ENCODE data around the gene MRTFA. TPM values are rescaled to one million over a fixed set of nuclear protein-coding genes. Genes with fewer than 3 reads are reported as not detected.

MRTFA gene
- total RNA-seq, 1 experiment from 2014 or later, result 28.0 TPM

DNA sequence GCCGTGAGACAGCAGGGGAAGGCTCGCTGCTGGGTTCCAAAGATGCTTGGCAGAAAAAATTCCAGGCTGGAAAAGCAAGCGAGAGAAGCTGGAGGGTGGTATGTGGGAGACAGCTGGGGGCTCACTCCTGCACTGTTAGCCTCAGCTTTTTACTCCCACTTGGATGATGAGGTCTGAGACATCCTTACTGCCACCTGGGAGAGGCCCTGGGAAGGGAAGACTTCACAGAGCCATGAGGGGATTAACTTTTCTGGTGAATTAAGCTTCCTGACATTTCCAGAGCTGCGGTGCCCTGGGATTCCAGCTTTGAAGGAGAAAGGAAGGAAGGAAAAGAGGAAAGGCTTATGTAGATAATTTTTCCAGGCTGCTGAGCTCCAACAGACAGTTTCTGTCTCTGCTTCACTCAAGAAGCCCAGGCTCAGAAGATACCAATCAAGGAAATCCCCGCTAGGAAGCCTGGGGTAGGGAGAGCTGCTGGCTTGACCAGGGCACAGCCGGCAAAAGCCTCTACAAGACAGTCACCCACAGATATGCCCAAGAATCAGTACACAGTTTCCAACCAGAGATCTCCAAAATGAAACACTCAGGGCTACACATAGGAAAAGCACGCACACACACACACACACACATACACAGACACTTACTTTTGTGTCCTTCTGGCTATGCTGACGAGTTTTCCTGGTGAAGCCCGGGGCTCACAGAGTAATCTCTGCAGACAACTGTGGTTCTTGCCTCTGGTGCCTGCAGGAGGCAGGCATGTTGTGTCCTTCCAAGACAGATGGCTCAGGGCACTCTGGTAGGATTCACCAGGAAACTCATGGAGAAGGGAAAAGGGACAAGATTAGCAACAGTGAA is 43.7 kb upstream of the MRTFA start:
- ChIA-PET RAD21 (ENCODE audit: low non-redundant PET in 1 of 2, low total read pairs in 2 of 2, uncharacterized antibody in 2 of 2, unreplicated experiment in 2 of 2) (no interaction called here), POLR2A (no interaction called here), CTCF (interaction anchor here (0.8 kb wide), 1 partner anchor 80 kb away, joined by 7 read pairs; no protein-coding TSS in a partner anchor)
- peaks cover 12% of the 10 kb centered on the region; the same call in 1 of the 2 replicates for H3K27me3 ChIP-seq (ENCODE audit: insufficient read depth, low read length)
- H3K9ac ChIP-seq (ENCODE audit: low read length), result no peak overlapping the region
- ATAC-seq (no peak), DNase-seq (ENCODE audit: low read depth, low spot score) (no peak)
- TF ChIP-seq ZFX (IDR thresholded peaks at IDR 0.05), result no peak
- TF ChIP-seq, protein P1, sequence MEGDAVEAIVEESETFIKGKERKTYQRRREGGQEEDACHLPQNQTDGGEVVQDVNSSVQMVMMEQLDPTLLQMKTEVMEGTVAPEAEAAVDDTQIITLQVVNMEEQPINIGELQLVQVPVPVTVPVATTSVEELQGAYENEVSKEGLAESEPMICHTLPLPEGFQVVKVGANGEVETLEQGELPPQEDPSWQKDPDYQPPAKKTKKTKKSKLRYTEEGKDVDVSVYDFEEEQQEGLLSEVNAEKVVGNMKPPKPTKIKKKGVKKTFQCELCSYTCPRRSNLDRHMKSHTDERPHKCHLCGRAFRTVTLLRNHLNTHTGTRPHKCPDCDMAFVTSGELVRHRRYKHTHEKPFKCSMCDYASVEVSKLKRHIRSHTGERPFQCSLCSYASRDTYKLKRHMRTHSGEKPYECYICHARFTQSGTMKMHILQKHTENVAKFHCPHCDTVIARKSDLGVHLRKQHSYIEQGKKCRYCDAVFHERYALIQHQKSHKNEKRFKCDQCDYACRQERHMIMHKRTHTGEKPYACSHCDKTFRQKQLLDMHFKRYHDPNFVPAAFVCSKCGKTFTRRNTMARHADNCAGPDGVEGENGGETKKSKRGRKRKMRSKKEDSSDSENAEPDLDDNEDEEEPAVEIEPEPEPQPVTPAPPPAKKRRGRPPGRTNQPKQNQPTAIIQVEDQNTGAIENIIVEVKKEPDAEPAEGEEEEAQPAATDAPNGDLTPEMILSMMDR (IDR thresholded peaks at IDR 0.05 in 2 of 3, conservative IDR thresholded peaks at IDR 0.05 in 1 of 3; ENCODE audit: borderline replicate concordance in 1 of 3, insufficient read depth in 1 of 3, low read depth in 2 of 3, low read length in 2 of 3), result peak in 1 of 3 experiments; percentile 26; a peak in 1 of 6 replicates
- H3K4me1 ChIP-seq (ENCODE audit: control insufficient read depth in 1 of 2, insufficient read depth in 2 of 2, low read length in 2 of 2), result peaks cover 0 to 11% of the 10 kb centered on the region in 2 experiments; a peak in 3 of 4 replicates
- H4K20me1 ChIP-seq (ENCODE audit: insufficient read depth), result no peaks in the 10 kb centered on the region
- H3K9me3 ChIP-seq (ENCODE audit: control insufficient read depth in 1 of 2, insufficient read depth in 1 of 2, low read depth in 1 of 2, low read length in 2 of 2), result no peaks in the 10 kb centered on the region
- no peaks in the 10 kb centered on the region for H3K36me3 ChIP-seq (ENCODE audit: control insufficient read depth in 1 of 2, insufficient read depth in 2 of 2, low read length in 2 of 2)
- no peaks in the 10 kb centered on the region for H3K79me2 ChIP-seq (ENCODE audit: insufficient read depth, low read length)
- H2AFZ ChIP-seq (ENCODE audit: low read depth, low read length, poor library complexity, severe bottlenecking), result no peak overlapping the region
- H3K27ac ChIP-seq (ENCODE audit: low read depth, low read length), result no peak overlapping the region
- H3K4me2 ChIP-seq (ENCODE audit: low read length), result no peak overlapping the region
- no peak overlapping the region for H3K4me3 ChIP-seq (replicated peaks in 1 of 2; ENCODE audit: low read depth in 1 of 2, low read length in 2 of 2)
- no TSS peak for BruUV-seq (replicated peaks)
- no peaks in the 10 kb centered on the region for H3K9me2 ChIP-seq (ENCODE audit: insufficient read depth)
- intact Hi-C loops (cut with micrococcal nuclease), result no loop called here

DNA sequence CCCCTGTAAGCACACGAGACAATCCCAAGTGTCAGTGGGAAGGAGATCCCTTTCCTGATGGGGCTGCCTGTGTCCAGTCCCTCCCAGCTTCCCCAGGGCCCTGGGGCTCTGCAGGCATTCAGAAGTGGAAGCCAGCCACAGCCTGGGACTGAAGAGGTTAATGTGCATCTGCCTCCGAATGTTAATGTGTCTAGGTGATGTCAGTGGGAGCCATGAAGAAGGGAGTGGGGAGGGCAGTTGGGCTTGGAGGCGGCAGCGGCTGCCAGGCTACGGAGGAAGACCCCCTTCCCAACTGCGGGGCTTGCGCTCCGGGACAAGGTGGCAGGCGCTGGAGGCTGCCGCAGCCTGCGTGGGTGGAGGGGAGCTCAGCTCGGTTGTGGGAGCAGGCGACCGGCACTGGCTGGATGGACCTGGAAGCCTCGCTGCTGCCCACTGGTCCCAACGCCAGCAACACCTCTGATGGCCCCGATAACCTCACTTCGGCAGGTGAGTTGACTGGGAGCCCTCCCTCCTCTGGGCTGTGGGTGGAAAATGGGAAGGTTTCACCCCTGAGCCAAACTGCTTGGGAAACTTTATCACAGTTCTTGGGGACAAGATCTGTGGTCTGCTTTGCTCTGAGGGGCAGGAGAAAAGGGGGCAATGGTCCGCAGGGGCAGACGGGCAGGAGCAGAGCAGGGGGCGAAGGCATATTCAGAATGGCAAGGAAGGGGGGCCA is 42.9 kb upstream of the MRTFA start, which contains the start of gene MCHR1:
TSS of gene MCHR1 (plus strand) at position 236 of the 715 bp plus-strand sequence. CDS start at position 405, 169 bp downstream.
- BruUV-seq (replicated peaks), result no TSS peak
- H4K20me1 ChIP-seq (ENCODE audit: insufficient read depth), result no peaks in the 10 kb centered on the region
- POLR2A ChIA-PET, result no interaction called here
- no peak within 1 kb of the TSS for H3K27ac ChIP-seq (ENCODE audit: low read depth, low read length)
- RAD21 ChIA-PET (ENCODE audit: low non-redundant PET in 1 of 2, low total read pairs in 2 of 2, uncharacterized antibody in 2 of 2, unreplicated experiment in 2 of 2), result no interaction called here
- H3K9me3 ChIP-seq (ENCODE audit: control insufficient read depth in 1 of 2, insufficient read depth in 1 of 2, low read depth in 1 of 2, low read length in 2 of 2), result no peaks in the 10 kb centered on the region
- no peak within 1 kb of the TSS for H3K4me3 ChIP-seq (replicated peaks in 1 of 2; ENCODE audit: low read depth in 1 of 2, low read length in 2 of 2)
- no peaks in the 10 kb centered on the region for H3K79me2 ChIP-seq (ENCODE audit: insufficient read depth, low read length)
- DNase-seq (ENCODE audit: low read depth, low spot score) (no peak), ATAC-seq (no peak)
- no peaks in the 10 kb centered on the region for H3K9me2 ChIP-seq (ENCODE audit: insufficient read depth)
- H3K27me3 ChIP-seq (ENCODE audit: insufficient read depth, low read length), result peaks cover 12% of the 10 kb centered on the region; the same call in 1 of the 2 replicates
- H3K36me3 ChIP-seq (ENCODE audit: control insufficient read depth in 1 of 2, insufficient read depth in 2 of 2, low read length in 2 of 2), result no peaks in the 10 kb centered on the region
- H3K4me1 ChIP-seq (ENCODE audit: control insufficient read depth in 1 of 2, insufficient read depth in 2 of 2, low read length in 2 of 2), result peaks cover 0 to 11% of the 10 kb centered on the region in 2 experiments; a peak in 3 of 4 replicates
- no peak within 1 kb of the TSS for H2AFZ ChIP-seq (ENCODE audit: low read depth, low read length, poor library complexity, severe bottlenecking)
- no peak within 1 kb of the TSS for H3K4me2 ChIP-seq (ENCODE audit: low read length)
- CTCF ChIA-PET, result interaction anchor here (0.8 kb wide), 1 partner anchor 81 kb away, joined by 7 read pairs; no protein-coding TSS in a partner anchor
- H3K9ac ChIP-seq (ENCODE audit: low read length), result no peak within 1 kb of the TSS
- intact Hi-C loops (cut with micrococcal nuclease), result no loop called here
- TF ChIP-seq FOSL1 (IDR thresholded peaks at IDR 0.05; ENCODE audit: low read depth) (no peak), POLR2AphosphoS5 (IDR thresholded peaks at IDR 0.05; ENCODE audit: low read depth, low read length) (no peak), SRF (IDR thresholded peaks at IDR 0.05; ENCODE audit: low read depth) (no peak), YY1 (IDR thresholded peaks at IDR 0.05; ENCODE audit: extremely low read depth, insufficient replicate concordance, low read depth, low read length) (no peak), EGR1 (IDR thresholded peaks at IDR 0.05; ENCODE audit: low read depth) (no peak), TCF7L2 (IDR thresholded peaks at IDR 0.05; ENCODE audit: borderline replicate concordance, extremely low read depth, insufficient read depth, insufficient read length) (no peak)
- TF ChIP-seq, protein P1 (IDR thresholded peaks at IDR 0.05 in 2 of 3, conservative IDR thresholded peaks at IDR 0.05 in 1 of 3; ENCODE audit: borderline replicate concordance in 1 of 3, insufficient read depth in 1 of 3, low read depth in 2 of 3, low read length in 2 of 3), result no peak
- TF ChIP-seq, protein P2, sequence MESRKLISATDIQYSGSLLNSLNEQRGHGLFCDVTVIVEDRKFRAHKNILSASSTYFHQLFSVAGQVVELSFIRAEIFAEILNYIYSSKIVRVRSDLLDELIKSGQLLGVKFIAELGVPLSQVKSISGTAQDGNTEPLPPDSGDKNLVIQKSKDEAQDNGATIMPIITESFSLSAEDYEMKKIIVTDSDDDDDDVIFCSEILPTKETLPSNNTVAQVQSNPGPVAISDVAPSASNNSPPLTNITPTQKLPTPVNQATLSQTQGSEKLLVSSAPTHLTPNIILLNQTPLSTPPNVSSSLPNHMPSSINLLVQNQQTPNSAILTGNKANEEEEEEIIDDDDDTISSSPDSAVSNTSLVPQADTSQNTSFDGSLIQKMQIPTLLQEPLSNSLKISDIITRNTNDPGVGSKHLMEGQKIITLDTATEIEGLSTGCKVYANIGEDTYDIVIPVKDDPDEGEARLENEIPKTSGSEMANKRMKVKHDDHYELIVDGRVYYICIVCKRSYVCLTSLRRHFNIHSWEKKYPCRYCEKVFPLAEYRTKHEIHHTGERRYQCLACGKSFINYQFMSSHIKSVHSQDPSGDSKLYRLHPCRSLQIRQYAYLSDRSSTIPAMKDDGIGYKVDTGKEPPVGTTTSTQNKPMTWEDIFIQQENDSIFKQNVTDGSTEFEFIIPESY (IDR thresholded peaks at IDR 0.05; ENCODE audit: extremely low read depth, insufficient replicate concordance, low read length), result no peak
